Measurements from ENCODE around the gene SETD1B.
A peak's percentile ranks its signal among the peaks of the same experiment; 100 is the strongest.
"Not testable (repeated sequence)": the region's sequence is repeated elsewhere in the genome, so short reads cannot be mapped to it uniquely, and the experiment has no call there.

Gene SETD1B

DNA sequence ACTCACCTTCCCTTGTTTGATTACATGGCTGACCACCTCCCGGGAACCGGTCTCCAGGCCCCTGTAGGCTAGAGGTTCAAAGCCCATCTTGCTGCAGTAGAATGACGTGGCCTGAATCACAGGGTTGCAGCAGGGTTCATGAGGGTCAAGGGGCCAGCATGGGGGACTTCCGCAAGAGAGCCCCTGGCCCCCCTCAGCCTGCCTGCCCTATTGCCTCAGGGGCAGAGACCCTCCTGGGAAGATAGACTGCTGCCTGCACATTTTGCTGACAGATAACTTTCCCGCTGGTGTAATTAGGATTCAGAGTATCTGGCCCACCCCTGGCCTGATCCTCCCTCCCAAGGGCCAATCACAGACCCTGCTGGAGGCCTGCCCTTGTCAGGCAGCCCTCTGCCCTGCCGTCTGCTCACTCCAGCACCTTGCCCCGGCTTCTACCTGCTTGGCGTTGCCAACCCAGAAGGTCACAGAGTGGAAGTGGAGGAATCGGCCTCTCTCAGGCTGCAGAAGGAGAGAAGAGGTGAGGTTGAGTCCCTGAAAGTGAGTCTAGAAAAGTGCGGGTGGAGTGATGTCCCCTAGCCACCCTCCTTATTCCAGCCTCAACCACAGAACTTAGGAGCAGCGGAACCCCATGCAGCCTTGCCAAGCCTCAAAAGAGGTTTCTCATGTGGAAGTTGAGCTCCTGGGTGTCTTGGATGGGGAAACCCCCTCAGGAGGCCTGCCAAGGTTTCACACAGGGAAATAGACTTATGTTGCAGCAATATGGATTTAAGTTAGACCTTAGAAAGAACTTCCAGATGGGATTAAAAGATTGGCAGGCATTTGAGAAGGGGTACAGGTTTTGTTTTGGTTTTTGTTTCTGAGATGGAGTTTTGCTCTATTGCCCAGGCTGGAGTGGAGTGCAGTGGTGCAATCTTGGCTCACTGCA, 53.8 kb downstream of the SETD1B start:
- DNase-seq (ENCODE audit: low read depth in 2 of 2) = no peak

- no peak for DNase-seq (ENCODE audit: low read depth in 2 of 2)
Observed at GRCh38 chr12:121858318-121858661, 54.5 kb downstream of the SETD1B start.

GRCh38 chr12:121858662-121859572, 55.1 kb downstream of the SETD1B start, which contains the start of gene HPD:
HPD (minus strand) TSS chr12:121858859; CDS start chr12:121858823, 36 bp downstream.
- DNase-seq (ENCODE audit: low read depth in 2 of 2) = no peak

DNA sequence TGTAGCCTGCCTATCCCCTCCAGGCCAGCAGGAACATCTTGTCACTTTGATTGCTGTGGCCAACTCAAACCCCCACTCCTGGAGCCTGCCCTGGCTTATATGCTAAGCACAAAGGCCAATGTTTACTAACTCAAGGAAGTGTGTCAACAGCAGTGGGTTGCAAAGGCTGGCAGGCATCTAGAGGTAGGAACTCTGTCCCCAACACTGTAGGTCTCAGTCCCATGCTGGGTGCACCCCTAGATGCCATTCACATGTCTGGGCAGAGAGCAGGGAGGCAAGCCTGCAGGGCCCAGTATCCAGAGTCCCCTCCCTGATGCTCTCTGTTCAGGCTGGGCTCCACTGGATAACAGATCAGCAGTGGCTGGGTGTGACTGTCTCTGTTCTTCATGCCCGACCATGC, 56.4 kb downstream of the SETD1B start:
- DNase-seq (ENCODE audit: low read depth in 2 of 2) = no peak

GRCh38 chr12:121860699-121861098, 56.9 kb downstream of the SETD1B start:
- not testable (repeated sequence) for DNase-seq (ENCODE audit: low read depth in 2 of 2)

GRCh38 chr12:121861636-121862254, 57.9 kb downstream of the SETD1B start:
- no peak for DNase-seq (ENCODE audit: low read depth in 2 of 2)

- DNase-seq (ENCODE audit: low read depth in 2 of 2) = no peak
Observed at GRCh38 chr12:121866331-121866730, 62.5 kb downstream of the SETD1B start.

DNA sequence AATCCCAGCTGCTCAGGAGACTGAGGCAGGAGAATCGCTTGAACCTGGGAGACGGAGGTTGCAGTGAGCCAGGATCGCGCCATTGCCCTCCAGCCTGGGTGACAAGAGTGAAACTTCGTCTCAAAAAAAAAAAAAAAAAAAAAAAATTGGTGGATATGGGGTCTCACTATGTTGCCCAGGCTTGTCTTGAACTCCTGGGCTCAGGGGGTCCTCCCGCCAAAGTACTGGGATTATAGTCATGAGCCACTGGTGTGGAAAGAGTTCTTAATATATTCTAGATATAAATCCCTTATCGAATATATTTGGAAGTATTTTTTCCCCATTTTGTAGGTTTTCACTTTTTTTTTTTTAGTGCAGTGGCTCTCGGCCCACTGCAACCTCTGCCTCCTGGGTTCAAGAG, 65.4 kb downstream of the SETD1B start:
- not testable (repeated sequence) for DNase-seq (ENCODE audit: low read depth in 2 of 2)

- no peak for DNase-seq (ENCODE audit: low read depth in 2 of 2)
Observed at GRCh38 chr12:121871467-121871866, 67.7 kb downstream of the SETD1B start.

DNA sequence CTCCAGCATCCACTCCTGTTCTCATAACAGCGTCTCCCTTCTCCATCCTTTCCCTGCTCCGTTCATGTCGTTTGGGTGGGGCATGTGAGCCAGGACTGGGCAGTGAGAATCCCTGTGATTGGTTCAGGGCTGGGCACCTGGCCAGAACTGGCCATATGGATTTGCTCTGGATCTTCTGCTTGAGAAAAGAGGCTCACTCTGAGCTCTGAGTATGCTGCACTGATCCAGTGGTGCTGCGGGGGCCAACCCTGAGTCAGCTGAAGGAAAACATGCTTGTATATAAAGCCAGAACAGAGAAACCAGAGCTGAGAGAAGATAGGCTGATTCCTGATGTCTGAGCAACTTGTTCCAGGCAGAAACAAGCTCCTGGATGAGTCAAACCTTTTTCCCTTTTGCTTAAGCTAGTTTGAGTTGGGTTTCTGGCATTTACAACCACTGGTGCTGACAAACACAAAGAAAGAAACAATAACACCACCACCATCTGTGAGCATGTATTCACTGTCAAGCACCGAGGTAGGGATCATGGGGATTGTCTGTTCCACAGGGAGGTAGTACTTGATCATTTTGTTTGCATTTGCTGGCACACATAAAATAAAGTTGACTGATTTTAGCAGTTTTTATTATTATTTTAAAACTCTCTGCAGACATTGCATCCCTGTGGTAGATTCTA, 68.9 kb downstream of the SETD1B start:
- DNase-seq (ENCODE audit: low read depth in 2 of 2) = peak in 1 of 2 donors; percentile 8

DNA sequence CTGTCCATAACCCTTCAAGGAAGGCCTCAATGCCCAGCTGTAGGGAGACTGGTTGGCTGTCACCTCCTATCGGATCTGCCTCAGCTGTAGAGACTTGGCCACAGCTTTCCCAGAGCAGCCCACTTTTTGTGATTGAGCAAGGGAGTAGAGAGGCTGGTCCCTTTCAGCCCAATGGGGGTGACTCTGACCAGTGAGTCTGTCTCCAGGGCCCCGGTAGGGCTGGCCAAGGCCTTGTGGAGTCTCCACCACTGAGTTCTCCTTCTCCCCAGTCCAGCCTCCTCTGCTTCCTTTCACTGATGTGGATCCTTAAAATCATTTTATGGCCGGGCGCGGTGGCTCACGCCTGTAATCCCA, 69.4 kb downstream of the SETD1B start:
- DNase-seq (ENCODE audit: low read depth in 2 of 2) = no peak

DNA sequence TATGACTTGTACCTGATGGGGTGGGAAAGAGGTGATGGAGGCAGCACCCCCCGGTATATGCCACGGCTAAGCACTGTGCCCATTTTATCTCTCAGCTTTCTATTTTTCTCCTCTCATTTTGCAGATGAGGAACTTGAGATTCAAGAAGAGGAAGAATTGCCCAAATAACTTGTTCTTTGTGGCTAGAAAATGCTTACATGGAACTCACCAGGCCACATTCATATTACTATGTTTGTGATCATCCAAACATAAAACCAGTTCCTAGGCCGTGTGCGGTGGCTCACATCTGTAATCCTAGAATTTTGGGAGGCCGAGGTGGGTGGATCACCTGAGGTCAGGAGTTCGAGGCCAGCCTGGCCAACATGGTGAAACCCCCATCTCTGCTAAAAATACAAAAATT, 70.3 kb downstream of the SETD1B start:
- DNase-seq (ENCODE audit: low read depth in 2 of 2) = no peak

DNA sequence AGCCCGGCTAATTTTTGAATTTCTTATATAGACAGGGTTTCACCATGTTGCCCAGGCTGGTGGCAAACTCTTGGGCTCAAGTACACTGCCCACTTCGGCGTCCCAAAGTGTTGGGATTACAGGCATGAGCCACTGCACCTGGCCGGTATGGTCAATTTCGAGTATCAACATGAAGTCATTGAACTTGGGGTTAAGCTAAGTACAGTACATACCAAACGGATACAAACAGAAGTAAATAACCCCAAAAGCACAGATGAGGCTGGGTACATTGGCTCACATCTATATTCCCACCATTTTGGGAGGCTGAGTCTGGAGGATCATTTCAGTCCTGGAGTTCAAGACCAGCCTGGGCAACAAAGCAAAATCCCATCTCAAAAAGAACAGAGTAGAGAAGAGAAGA, 71.8 kb downstream of the SETD1B start:
- no peak for DNase-seq (ENCODE audit: low read depth in 2 of 2)

- DNase-seq (ENCODE audit: low read depth in 2 of 2) = not testable (repeated sequence)
Observed at GRCh38 chr12:121876080-121876447, 72.3 kb downstream of the SETD1B start.
